AG04450 (cell line): Measurements from ENCODE around the gene ZNF835. TPM values are rescaled to one million over a fixed set of nuclear protein-coding genes. Genes with fewer than 3 reads are reported as not detected.

Experiments used
- CTCF ChIA-PET: fragments of 300-600, 350-600 bp; formaldehyde crosslinking; extraction: SDS; loops from one replicate; lab custom pipeline; 2022; ENCODE audit warnings: antibody characterized with exemption, inconsistent platforms; lab: Charles Lee
- POLR2A ChIA-PET: fragments of 350-600 bp; formaldehyde crosslinking; extraction: SDS; loops from one replicate; lab custom pipeline; 2021; ENCODE audit warnings: antibody characterized with exemption, inconsistent platforms; lab: Yijun Ruan, JAX
- DNase-seq: peaks from one replicate; pipeline ENCODE4 v3.0.0-alpha.2; 2011; ENCODE audit warnings: low read depth, low spot score
- H3K27ac ChIP-seq: one replicate; pipeline ENCODE4 v1.5.1; 2012; ENCODE audit warnings: low read depth, low read length, control low read depth
- H3K27me3 ChIP-seq: one replicate; pipeline ENCODE4 v1.6.0; 2012; ENCODE audit warnings: low read length; ENCODE audit not compliant: control insufficient read depth, insufficient read depth
- H3K4me3 ChIP-seq: 2 replicates; pipeline ENCODE4 v1.5.1; 2011; ENCODE audit warnings: mild to moderate bottlenecking, low read depth, low read length, control low read depth
- H3K9me3 ChIP-seq: 2 replicates; pipeline ENCODE4 v1.5.1; 2012; ENCODE audit warnings: low read length; ENCODE audit not compliant: control insufficient read depth, insufficient read depth
- CTCF ChIP-seq: IDR thresholded peaks from 2 replicates; pipeline ENCODE4 v1.5.1; 2011; ENCODE audit warnings: low read depth, low read length, control low read depth, inconsistent platforms
- polyA plus RNA-seq: library from polyadenylated mRNA; depleted of rRNA; stranded (reverse); fragments of >200 nt; gene quantifications from 2 replicates; pipeline ENCODE4 v1.2.3, GENCODE V29; 2011

ZNF835 gene
- polyA plus RNA-seq, 1 experiment, result not detected

GRCh38 chr19:56667311-56667870 lies 4.2 kb downstream of the ZNF835 start:
- Histone ChIP-seq H3K9me3 (peaks cover 91% of the 10 kb centered on the region), H3K27me3 (no peaks in the 10 kb centered on the region), H3K4me3 (no peak overlapping the region), H3K27ac (no peak overlapping the region)
- DNase-seq, result no peak
- CTCF ChIA-PET, result no interaction called here
- POLR2A ChIA-PET, result no interaction called here
- no peak for TF ChIP-seq CTCF

GRCh38 chr19:56664511-56664910 lies 7.0 kb downstream of the ZNF835 start:
- CTCF ChIA-PET, result no interaction called here
- TF ChIP-seq CTCF, result no peak
- DNase-seq, result no peak

GRCh38 chr19:56663931-56664500 lies 7.5 kb downstream of the ZNF835 start:
- no peak overlapping the region for H3K4me3 ChIP-seq
- CTCF ChIA-PET, result no interaction called here
- no peak overlapping the region for H3K27ac ChIP-seq
- no peak for TF ChIP-seq CTCF
- DNase-seq, result no peak
- H3K9me3 ChIP-seq, result peaks cover 94% of the 10 kb centered on the region
- no peaks in the 10 kb centered on the region for H3K27me3 ChIP-seq
- POLR2A ChIA-PET, result no interaction called here

More at GRCh38 chr19:56664511-56664910, 7.0 kb downstream of the ZNF835 start:
- POLR2A ChIA-PET, result no interaction called here
- no peaks in the 10 kb centered on the region for H3K27me3 ChIP-seq
- peaks cover 92% of the 10 kb centered on the region for H3K9me3 ChIP-seq
- H3K4me3 ChIP-seq, result no peak overlapping the region
- H3K27ac ChIP-seq, result no peak overlapping the region

- CTCF ChIA-PET, result no interaction called here
- Histone ChIP-seq H3K27ac (no peak overlapping the region), H3K27me3 (no peaks in the 10 kb centered on the region), H3K9me3 (peaks cover 77% of the 10 kb centered on the region), H3K4me3 (no peak overlapping the region)
- POLR2A ChIA-PET, result no interaction called here
- no peak for TF ChIP-seq CTCF
- no peak for DNase-seq
Observed at GRCh38 chr19:56661248-56661647, 10.3 kb downstream of the ZNF835 start.

GRCh38 chr19:56660381-56661107 lies 11.0 kb downstream of the ZNF835 start:
- CTCF ChIA-PET, result no interaction called here
- POLR2A ChIA-PET, result no interaction called here
- DNase-seq, result no peak
- no peak for TF ChIP-seq CTCF
- Histone ChIP-seq H3K9me3 (peaks cover 70% of the 10 kb centered on the region), H3K27ac (no peak overlapping the region), H3K4me3 (no peak overlapping the region), H3K27me3 (no peaks in the 10 kb centered on the region)
